KMS-11 (cell line): Measurements from ENCODE around the gene PARP11.

Experiments used
- H2AFZ ChIP-seq: fragments of 200-600 bp; sonication (generic); 2 replicates; pipeline ENCODE4 v1.6.1; 2016; ENCODE audit warnings: antibody characterized with exemption, mixed run types, low read depth
- H3K27ac ChIP-seq: fragments of 200-600 bp; sonication (generic); 2 replicates; pipeline ENCODE4 v1.6.1; 2016; ENCODE audit warnings: mild to moderate bottlenecking, mixed run types
- H3K27me3 ChIP-seq: fragments of 200-600 bp; sonication (generic); 2 replicates; pipeline ENCODE4 v1.6.1; 2017; ENCODE audit warnings: mild to moderate bottlenecking, low read depth, mixed run types, moderate library complexity; ENCODE audit not compliant: insufficient read depth
- H3K36me3 ChIP-seq: fragments of 200-600 bp; sonication (generic); 2 replicates; pipeline ENCODE4 v1.6.1; 2017; ENCODE audit warnings: mild to moderate bottlenecking, mixed run types; ENCODE audit not compliant: insufficient read depth
- H3K4me1 ChIP-seq: fragments of 200-600 bp; sonication (generic); 2 replicates; pipeline ENCODE4 v1.6.1; 2016; ENCODE audit warnings: mild to moderate bottlenecking, low read depth, mixed run types; ENCODE audit not compliant: poor library complexity, severe bottlenecking
- H3K4me2 ChIP-seq: fragments of 200-600 bp; sonication (generic); 2 replicates; pipeline ENCODE4 v1.7.0; 2016; ENCODE audit warnings: mild to moderate bottlenecking, mixed run types
- H3K4me3 ChIP-seq: fragments of 200-600 bp; sonication (generic); IDR thresholded peaks from 2 replicates; pipeline ENCODE4 v1.6.1; 2017; ENCODE audit warnings: low read depth, low read length, mixed read lengths; ENCODE audit not compliant: insufficient read depth
- H3K79me2 ChIP-seq: fragments of 200-600 bp; sonication (generic); 2 replicates; pipeline ENCODE4 v1.6.1; 2016; ENCODE audit warnings: low read depth, mixed run types; ENCODE audit not compliant: insufficient read depth
- H3K9ac ChIP-seq: fragments of 200-600 bp; sonication (generic); 2 replicates; pipeline ENCODE4 v1.6.1; 2016; ENCODE audit warnings: mild to moderate bottlenecking, mixed run types
- H4K20me1 ChIP-seq: fragments of 200-600 bp; sonication (generic); 2 replicates; pipeline ENCODE4 v1.6.1; 2016; ENCODE audit warnings: mild to moderate bottlenecking, mixed run types; ENCODE audit not compliant: insufficient read depth
- CTCF ChIP-seq: fragments of 200-600 bp; sonication (generic); conservative IDR thresholded peaks from 2 replicates; pipeline ENCODE4 v1.6.1; 2017; ENCODE audit warnings: low read depth, mild to moderate bottlenecking, antibody characterized with exemption, low read length, moderate library complexity, mixed read lengths

The PARP11 gene

GRCh38 chr12:3833670-3834310 lies 39.4 kb downstream of the PARP11 start:
- TF ChIP-seq CTCF, result no peak
- H3K4me2 ChIP-seq, result no peak overlapping the region
- H3K79me2 ChIP-seq, result no peaks in the 10 kb centered on the region
- no peaks in the 10 kb centered on the region for H3K36me3 ChIP-seq
- H3K4me3 ChIP-seq, result no peak overlapping the region
- H3K4me1 ChIP-seq, result peaks cover 35% of the 10 kb centered on the region
- H4K20me1 ChIP-seq, result no peaks in the 10 kb centered on the region
- no peak overlapping the region for H3K27ac ChIP-seq
- H2AFZ ChIP-seq, result no peak overlapping the region
- no peak overlapping the region for H3K9ac ChIP-seq
- no peaks in the 10 kb centered on the region for H3K27me3 ChIP-seq

- H3K79me2 ChIP-seq, result no peaks in the 10 kb centered on the region
- no peak overlapping the region for H3K4me2 ChIP-seq
- H3K36me3 ChIP-seq, result no peaks in the 10 kb centered on the region
- H3K27me3 ChIP-seq, result no peaks in the 10 kb centered on the region
- no peak for TF ChIP-seq CTCF
- H3K27ac ChIP-seq, result no peak overlapping the region
- H4K20me1 ChIP-seq, result no peaks in the 10 kb centered on the region
- no peak overlapping the region for H3K9ac ChIP-seq
- no peak overlapping the region for H2AFZ ChIP-seq
- H3K4me3 ChIP-seq, result no peak overlapping the region
- peaks cover 39% of the 10 kb centered on the region for H3K4me1 ChIP-seq
Observed at GRCh38 chr12:3832738-3833137, 40.5 kb downstream of the PARP11 start.

- Histone ChIP-seq H3K9ac (peak overlapping the region; percentile 54; the same call in 1 of the 2 replicates), H4K20me1 (no peaks in the 10 kb centered on the region), H2AFZ (no peak overlapping the region), H3K4me3 (no peak overlapping the region), H3K4me1 (peaks cover 53% of the 10 kb centered on the region), H3K27ac (peak overlapping the region; percentile 92), H3K79me2 (no peaks in the 10 kb centered on the region), H3K36me3 (no peaks in the 10 kb centered on the region), H3K27me3 (no peaks in the 10 kb centered on the region), H3K4me2 (peak overlapping the region; percentile 82)
- no peak for TF ChIP-seq CTCF
Observed at GRCh38 chr12:3828888-3829287, 44.3 kb downstream of the PARP11 start.

GRCh38 chr12:3827301-3828000 lies 45.7 kb downstream of the PARP11 start:
- Histone ChIP-seq H3K36me3 (no peaks in the 10 kb centered on the region), H3K4me3 (no peak overlapping the region), H3K27ac (peak overlapping the region; percentile 92), H4K20me1 (no peaks in the 10 kb centered on the region), H3K27me3 (no peaks in the 10 kb centered on the region), H3K4me2 (peak overlapping the region; percentile 82), H3K79me2 (no peaks in the 10 kb centered on the region), H3K9ac (peak overlapping the region; percentile 54; the same call in 1 of the 2 replicates), H3K4me1 (peaks cover 53% of the 10 kb centered on the region), H2AFZ (peak overlapping the region; percentile 24; the same call in 1 of the 2 replicates)
- no peak for TF ChIP-seq CTCF
